Amniotic epithelial cell (primary cell): ENCODE data around the gene C3orf33.

ENCODE experiments used
- DNase-seq: peaks from one replicate; pipeline ENCODE4 v3.0.0-alpha.2; 2010; ENCODE audit warnings: low read depth

The C3orf33 gene

GRCh38 chr3:155741603-155742002 is 64.5 kb downstream of the C3orf33 start:
- peak; percentile 16 for DNase-seq

DNA sequence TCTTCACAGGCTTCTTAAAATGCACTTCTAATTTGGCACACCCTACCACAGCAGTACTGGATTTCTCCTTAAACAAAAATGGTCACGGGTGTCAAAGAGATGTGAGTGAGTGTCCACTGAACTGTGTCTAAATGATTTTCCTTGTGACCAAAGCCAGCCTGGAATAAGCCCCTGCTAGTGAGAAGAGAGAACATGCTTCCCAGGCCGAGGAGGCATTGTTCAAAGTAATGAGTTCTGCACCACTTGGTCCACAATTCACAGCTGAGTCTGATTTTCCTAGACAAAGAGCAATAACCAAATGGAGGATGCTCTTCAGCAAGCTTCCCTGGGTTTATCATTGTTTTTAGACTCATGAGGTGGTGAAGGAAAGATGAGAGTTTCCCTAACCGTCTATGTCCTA is 65.0 kb downstream of the C3orf33 start:
- DNase-seq, result no peak

DNA sequence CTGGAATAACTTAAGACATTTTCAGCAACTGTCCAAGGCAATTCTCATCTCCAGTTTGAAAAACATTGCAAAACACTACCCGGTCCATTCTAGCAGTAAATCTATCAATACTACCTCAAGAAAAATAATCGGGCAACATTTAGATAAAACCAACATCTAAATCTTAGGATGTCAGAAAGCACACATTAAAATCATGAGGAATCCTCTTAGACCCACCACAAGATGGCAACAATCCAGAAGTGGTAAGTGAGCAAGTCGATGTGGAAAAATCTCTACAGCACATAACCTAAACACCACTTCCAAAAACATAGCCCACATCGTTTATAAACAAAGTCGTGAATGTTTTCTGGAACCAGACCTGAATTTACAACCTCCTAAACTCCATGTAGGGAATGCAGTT is 66.9 kb downstream of the C3orf33 start:
- peak; percentile 42 for DNase-seq

GRCh38 chr3:155738580-155739076 is 67.5 kb downstream of the C3orf33 start:
- DNase-seq, result no peak

GRCh38 chr3:155737844-155738460 is 68.1 kb downstream of the C3orf33 start:
- DNase-seq, result no peak

GRCh38 chr3:155736381-155736780 is 69.7 kb downstream of the C3orf33 start:
- no peak for DNase-seq

GRCh38 chr3:155730843-155731242 is 75.2 kb downstream of the C3orf33 start:
- no peak for DNase-seq

- no peak for DNase-seq
Measured at GRCh38 chr3:155727836-155728235, 78.2 kb downstream of the C3orf33 start.

DNA sequence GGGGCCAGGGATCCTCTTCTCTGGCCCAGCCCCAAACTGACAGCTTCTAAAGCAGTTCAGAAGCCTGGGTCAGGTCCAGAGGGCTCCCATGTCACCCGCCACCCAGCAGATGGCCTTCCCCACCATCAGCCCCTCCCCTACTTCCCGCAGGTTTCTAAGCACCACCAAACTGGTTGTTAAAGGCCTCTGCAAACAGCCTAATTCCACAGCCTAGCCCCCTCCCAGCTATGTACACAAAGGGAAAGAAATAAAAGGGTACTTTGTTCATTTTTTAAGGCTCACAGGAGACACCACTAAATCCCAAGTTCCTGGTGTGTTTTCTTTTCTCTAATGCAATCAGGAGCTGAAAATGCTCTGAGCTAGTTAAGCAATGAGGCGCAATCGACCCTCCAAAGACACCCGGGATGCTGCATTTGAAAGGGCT is 91.8 kb downstream of the C3orf33 start:
- no peak for DNase-seq
